T-helper 1 cell treated with Interleukin-12 subunit alpha and Interleukin-12 subunit beta and Interleukin-4 antibody, amounts not matched to agents 30 ng/mL and 1 ng/mL, for 36 hours (primary cell): ENCODE measurements around the gene ELF3. TPM values are rescaled to one million over a fixed set of nuclear protein-coding genes. Genes with fewer than 3 reads are reported as not detected.
"Not testable (repeated sequence)": the region's sequence is repeated elsewhere in the genome, so short reads cannot be mapped to it uniquely, and the experiment has no call there.

ENCODE experiments used
- intact Hi-C: fragments of 100-400 bp; cut with micrococcal nuclease; formaldehyde crosslinking; loops from one replicate; pipeline ENCODE4 v1.15.1; 2024
- total RNA-seq: library from RNA; stranded (reverse); gene quantifications from 2 replicates; pipeline ENCODE4 v1.2.3, GENCODE V29; 2022

The ELF3 gene
- total RNA-seq, 1 donor from 2014 or later: 0.61 TPM

DNA sequence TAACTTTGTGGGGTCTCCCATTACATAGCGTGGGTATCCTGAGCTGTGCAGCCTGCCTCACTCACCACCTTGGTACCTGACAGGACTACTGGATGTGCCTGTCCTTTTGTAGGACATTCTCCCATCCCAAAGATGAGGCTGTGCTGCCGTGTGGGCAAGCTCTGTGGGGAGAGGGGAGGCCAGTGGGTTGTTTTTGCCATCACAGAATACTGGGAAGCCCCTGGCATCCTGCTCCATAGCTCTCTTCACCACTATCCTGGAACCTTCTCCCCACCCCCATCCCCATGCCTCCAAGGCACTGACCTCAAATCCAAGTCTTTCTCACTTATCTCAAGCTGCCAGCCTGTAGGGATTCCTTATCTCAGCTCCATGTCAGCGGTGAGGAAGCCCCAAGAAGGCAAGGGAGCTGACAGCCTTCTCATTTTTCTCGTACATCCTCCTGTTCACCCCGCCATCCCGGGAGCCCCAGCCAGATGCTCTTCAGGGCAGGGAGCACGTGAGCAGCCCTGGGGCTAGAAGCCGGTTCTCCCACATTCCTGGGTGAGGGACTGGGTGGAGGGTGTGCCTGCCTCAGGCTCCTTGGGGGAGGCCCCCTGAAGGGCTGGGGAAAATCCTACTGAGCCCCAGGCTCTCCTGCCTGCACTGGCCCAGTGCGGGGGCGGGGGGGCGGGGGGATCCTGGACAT lies 2.4 kb upstream of the ELF3 start:
- intact Hi-C loops: no loop called here

DNA sequence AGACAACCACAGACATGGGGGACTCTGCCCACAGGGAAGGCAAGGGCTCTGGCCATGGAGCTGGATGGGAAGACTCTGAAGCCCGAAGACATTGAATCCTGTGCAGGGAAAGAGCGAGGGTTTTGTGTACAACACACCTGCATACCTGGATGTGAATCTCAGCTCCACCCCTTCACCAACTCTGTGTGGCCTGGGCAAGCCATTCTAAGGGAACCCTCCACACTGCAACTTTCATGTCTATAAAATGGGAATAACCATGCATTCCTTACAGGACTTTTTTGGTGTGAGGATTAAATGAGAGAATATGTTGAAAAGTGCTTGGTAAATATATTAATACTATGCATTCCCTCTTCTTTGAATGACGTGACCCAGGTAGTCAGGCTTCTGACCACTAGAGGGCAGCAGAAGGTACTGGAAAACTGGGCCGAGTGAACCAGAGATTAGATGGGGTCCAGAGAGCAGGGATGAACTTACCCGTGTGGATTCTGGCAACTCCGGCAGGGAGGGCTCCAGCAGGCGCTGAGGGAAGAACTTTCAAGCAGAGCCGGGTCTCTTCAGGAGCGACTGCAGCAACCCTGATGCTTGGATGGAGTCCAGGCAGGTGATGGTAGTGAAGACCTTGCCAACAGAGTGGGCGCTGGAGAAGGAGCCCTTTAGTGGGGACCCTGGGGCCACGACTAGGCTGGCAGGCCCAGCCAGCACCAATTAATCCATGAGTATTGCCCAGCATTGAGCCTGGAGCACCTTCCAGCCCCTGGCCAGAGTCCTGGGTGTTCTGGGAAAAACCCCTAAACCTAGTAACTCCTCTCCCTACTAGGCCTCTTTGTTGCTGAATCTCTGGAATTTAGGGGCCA lies 834 bp upstream of the ELF3 start:
- intact Hi-C loops: loop anchor here (1.0 kb wide), 1 partner anchor 126 kb away; no protein-coding TSS in a partner anchor

DNA sequence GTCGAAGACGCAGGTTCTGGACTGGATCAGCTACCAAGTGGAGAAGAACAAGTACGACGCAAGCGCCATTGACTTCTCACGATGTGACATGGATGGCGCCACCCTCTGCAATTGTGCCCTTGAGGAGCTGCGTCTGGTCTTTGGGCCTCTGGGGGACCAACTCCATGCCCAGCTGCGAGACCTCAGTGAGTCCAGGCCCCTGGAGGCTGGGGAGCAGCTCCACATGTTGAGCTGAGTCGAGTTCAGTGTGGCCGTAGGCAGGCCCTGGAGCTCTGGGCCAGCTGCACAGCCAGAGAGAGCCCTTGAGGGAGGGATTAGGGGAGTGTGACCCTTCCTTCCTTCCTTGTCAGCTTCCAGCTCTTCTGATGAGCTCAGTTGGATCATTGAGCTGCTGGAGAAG lies 1.6 kb downstream of the ELF3 start:
- intact Hi-C loops: no loop called here

- intact Hi-C loops: no loop called here
Measured at GRCh38 chr1:202012544-202013478, 2.4 kb downstream of the ELF3 start.

- intact Hi-C loops: no loop called here
Measured at GRCh38 chr1:202013603-202014002, 3.2 kb downstream of the ELF3 start.

- intact Hi-C loops: no loop called here
Measured at GRCh38 chr1:202014060-202014459, 3.7 kb downstream of the ELF3 start.

DNA sequence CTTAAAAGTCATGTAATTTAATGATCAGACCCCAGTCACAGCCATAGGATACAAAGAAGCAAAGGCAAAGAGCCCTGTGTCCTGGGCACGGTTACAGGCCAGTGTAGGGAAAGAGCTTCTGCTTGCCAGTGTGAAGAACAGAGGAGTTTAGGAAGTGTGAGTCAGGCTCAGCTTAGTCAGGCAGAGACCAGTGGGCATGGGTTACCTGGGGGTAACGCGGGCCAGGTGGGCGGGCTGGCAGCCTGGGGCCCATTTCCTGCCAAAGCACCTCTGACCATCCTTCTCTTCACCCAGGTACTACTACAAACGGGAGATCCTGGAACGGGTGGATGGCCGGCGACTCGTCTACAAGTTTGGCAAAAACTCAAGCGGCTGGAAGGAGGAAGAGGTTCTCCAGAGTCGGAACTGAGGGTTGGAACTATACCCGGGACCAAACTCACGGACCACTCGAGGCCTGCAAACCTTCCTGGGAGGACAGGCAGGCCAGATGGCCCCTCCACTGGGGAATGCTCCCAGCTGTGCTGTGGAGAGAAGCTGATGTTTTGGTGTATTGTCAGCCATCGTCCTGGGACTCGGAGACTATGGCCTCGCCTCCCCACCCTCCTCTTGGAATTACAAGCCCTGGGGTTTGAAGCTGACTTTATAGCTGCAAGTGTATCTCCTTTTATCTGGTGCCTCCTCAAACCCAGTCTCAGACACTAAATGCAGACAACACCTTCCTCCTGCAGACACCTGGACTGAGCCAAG lies 4.7 kb downstream of the ELF3 start:
- intact Hi-C loops: no loop called here

GRCh38 chr1:202015662-202015937 lies 5.2 kb downstream of the ELF3 start:
- intact Hi-C loops: no loop called here

GRCh38 chr1:202016022-202016810 lies 5.8 kb downstream of the ELF3 start:
- intact Hi-C loops: no loop called here

DNA sequence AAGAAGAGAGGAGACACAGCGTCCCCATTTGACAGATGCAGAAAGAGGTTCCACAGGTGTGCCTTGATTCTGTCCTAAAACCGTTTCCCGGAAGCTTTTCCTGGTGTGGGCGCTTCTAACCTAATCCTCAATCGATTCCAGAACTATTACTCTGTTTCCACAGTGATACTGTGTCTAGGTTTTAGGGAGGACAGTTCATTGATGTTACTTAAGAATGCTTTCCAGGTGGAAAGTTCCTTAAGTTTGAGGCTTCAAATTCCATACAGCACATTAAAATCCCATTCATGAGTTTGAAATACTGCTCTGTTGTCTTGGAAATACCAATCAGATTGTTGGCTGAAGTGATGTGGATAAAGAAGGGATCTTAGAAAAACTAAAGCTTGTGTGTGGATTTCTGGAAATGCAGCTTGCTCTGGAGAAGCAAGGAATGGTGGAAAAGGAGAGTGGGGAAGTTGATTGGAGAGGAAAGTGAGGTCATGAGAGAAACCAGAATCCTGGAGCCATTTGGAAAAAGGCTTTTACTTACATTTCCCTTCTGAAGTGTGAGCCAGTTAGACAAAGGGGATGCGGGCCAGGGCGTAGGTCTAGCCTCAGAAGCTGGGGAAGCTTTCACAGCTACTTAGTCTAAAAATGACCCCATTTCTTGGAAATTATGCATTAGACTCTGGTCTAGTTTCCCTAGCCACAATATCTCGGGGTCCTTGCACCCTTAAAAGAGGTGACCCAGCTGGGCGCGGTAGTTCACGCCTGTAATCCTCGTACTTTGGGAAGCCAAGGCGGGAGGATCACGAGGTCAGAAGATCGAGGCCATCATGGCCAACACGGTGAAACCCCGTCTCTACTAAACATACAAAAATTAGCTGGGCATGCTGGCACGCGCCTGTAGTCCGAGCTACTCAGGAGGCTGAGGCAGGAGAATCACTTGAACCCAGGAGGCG lies 6.7 kb downstream of the ELF3 start:
- intact Hi-C loops: no loop called here

DNA sequence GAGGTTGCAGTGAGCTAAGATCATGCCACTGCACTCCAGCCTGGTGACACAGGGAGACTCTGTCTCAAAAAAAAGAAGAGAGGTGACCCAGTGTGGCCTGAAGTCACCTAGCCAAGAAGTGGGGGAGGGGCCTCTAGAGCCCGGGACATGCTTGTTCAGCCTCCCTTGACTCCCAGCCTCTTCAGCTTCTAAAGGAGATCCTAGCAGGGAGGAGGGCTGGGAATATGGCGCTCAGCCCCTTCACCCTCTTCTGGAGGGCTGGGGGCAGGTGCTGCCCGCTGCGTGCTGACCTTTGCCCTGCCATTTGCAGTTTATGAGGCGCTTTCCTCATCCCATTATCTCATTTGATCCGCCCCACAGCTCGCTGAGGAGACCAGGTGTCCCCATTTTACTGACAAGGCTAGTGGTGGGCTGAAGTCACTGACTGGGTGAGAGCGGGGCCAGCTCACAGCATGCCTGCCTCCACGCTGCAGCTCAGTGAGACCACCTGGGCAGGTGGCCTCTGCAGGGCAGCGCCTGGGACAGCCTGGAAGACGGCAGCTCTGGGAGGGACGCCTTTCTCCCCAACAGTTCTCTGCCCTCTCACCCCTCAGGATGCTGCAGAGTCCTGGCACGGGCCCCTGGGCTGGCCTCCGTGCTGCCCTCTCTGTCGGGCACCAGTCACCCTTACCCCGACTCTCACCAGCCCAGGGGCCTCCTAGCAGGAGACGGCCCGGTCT lies 7.5 kb downstream of the ELF3 start:
- intact Hi-C loops: no loop called here

GRCh38 chr1:202018468-202019234 lies 8.3 kb downstream of the ELF3 start:
- intact Hi-C loops: no loop called here

- intact Hi-C loops: not testable (repeated sequence)
Measured at GRCh38 chr1:202019235-202019558, 8.8 kb downstream of the ELF3 start.

DNA sequence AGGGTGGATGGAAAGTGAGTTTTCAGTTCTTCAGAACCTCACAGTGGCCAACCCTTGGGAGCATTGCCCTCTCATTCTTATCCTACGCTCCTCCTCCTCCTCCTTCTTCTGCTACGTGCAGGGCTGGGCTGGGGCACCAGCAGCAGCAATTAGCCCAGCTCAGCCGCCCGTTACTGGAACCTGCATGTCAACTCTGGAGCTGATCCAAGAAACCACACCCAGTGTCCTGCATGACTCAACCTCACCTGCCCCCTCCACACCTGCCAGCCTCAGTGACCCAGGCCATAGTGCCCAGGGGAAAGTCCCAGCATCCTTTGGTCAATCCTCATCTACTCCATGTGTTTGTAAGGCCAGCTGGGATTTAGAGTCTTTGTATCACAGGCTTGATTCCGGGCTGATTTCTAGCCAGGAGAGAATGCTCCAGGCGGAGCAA lies 12.6 kb downstream of the ELF3 start:
- intact Hi-C loops: no loop called here

- intact Hi-C loops: no loop called here
Measured at GRCh38 chr1:202029171-202029665, 18.8 kb downstream of the ELF3 start.

DNA sequence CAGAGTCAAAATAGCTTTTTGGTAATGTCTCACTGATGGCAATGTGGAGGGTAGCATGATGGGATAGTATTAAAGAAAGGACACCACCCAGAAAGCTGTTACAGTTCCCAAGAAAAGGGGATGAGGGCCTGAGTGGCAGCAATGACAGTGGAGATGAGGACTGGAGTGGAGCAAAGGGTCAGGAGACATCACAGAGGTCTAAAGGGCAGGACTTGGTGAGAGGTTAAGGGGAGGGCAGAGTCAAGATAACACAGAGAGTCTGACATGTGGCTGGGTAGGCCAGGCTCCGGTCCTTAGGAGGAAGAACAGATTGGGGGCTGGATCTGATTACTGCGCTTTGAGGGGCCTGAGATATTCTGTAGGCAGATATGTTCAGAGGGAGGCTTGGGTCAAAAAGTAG lies 19.3 kb downstream of the ELF3 start:
- intact Hi-C loops: no loop called here

GRCh38 chr1:202031796-202032195 lies 21.4 kb downstream of the ELF3 start:
- intact Hi-C loops: no loop called here
